Motor neuron (in vitro differentiated cells): ENCODE measurements around the gene OCA2. TPM values are rescaled to one million over a fixed set of nuclear protein-coding genes. Genes with fewer than 3 reads are reported as not detected.
"Not testable (repeated sequence)": the region's sequence is repeated elsewhere in the genome, so short reads cannot be mapped to it uniquely, and the experiment has no call there.

Source experiments
- ATAC-seq, 8 experiments: fragments of 200-7000 bp; cut with Tn5 transposase; replicated peaks in 6 of 8; 2 replicates each; pipeline ENCODE4 v1.8.0; 2021; ENCODE audit warnings: mild to moderate bottlenecking in 8 of 8, moderate library complexity in 8 of 8
- H3K27ac ChIP-seq, 2 donors: fragments of 250-450 bp; sonication (Bioruptor Pico); 2 replicates each; pipeline ENCODE4 v1.9.0; 2021; ENCODE audit warnings: antibody characterized with exemption in 2 of 2, mild to moderate bottlenecking in 2 of 2, moderate library complexity in 1 of 2
- H3K4me1 ChIP-seq, 2 donors: fragments of 250-450 bp; sonication (Bioruptor Pico); replicated peaks in 1 of 2; 2 replicates each; pipeline ENCODE4 v1.6.1; 2021; ENCODE audit warnings: antibody characterized with exemption in 2 of 2, mild to moderate bottlenecking in 2 of 2, moderate library complexity in 1 of 2
- H3K4me3 ChIP-seq, 5 donors: fragments of 250-450 bp; sonication (Bioruptor Pico); 2 replicates each; pipeline ENCODE4 v1.9.0; 2021; ENCODE audit warnings: antibody characterized with exemption in 5 of 5, mild to moderate bottlenecking in 5 of 5, moderate library complexity in 4 of 5
- WGBS, 10 experiments: fragments of 450-650 bp; shearing (Covaris generic); methylation state at CpG; one replicate each; pipeline ENCODE4 v1.0.0; 2022; 5-methylcytosine and 5-hydroxymethylcytosine counted together
- in situ Hi-C, 9 experiments: fragments of 400-800 bp; cut with MboI; loops; one replicate each; pipeline ENCODE4 v1.15.0; 2021; ENCODE audit warnings: low sequenced_read_pairs in 9 of 9, low pct_unique_long_range_greater_than_20kb in 2 of 9; ENCODE audit not compliant: unreplicated experiment in 9 of 9
- total RNA-seq, 8 experiments: library from RNA; unstranded; fragments of 300-600 nt; gene quantifications; 2 replicates each; pipeline versions ENCODE4 v1.2.3 to v1.2.4, GENCODE V29; 2022

Gene OCA2
- total RNA-seq, 8 experiments from 2014 or later = 0.16 to 1.9 (median 0.29) TPM; not detected in 2

- Histone ChIP-seq H3K4me3 (no peak overlapping the region), H3K27ac (no peak overlapping the region), H3K4me1 (peaks cover under 1 to 12% of the 10 kb centered on the region in 2 donors)
- in situ Hi-C loops = no loop called here
- no peak for ATAC-seq
- 0 to 100% (median 75%) methylated on average over 1 to 5 of the region's 5 CpGs; no CpG with 5 or more reads in 2 of the 10 experiments for WGBS, 10 experiments
Observed at GRCh38 chr15:27746401-27746955, 352.6 kb downstream of the OCA2 start.

- peaks cover 5 to 12% of the 10 kb centered on the region in 2 donors for H3K4me1 ChIP-seq
- no peak overlapping the region for H3K4me3 ChIP-seq
- no peak for ATAC-seq
- WGBS, 10 experiments = 17 to 100% (median 88%) methylated on average over 1 to 3 of the region's 3 CpGs; no CpG with 5 or more reads in 2 of the 10 experiments
- in situ Hi-C loops = no loop called here
- H3K27ac ChIP-seq = no peak overlapping the region
Observed at GRCh38 chr15:27744641-27745040, 354.5 kb downstream of the OCA2 start.

- no peak for ATAC-seq
- no peak overlapping the region for H3K27ac ChIP-seq
- H3K4me1 ChIP-seq = peaks cover 5 to 12% of the 10 kb centered on the region in 2 donors
- WGBS, 10 experiments = 80 to 100% (median 88%) methylated on average over 1 to 2 of the region's 8 CpGs; no CpG with 5 or more reads in 6 of the 10 experiments
- in situ Hi-C loops = no loop called here
- no peak overlapping the region for H3K4me3 ChIP-seq
Observed at GRCh38 chr15:27743638-27744037, 355.5 kb downstream of the OCA2 start.

- in situ Hi-C loops = no loop called here
- H3K27ac ChIP-seq = no peak overlapping the region
- no peak overlapping the region for H3K4me3 ChIP-seq
- ATAC-seq = peak in 1 of 8 experiments; percentile 5
- H3K4me1 ChIP-seq = peaks cover 5 to 12% of the 10 kb centered on the region in 2 donors
- WGBS, 10 experiments = 46 to 93% (median 79%) methylated on average over 4 to 9 of the region's 16 CpGs; no CpG with 5 or more reads in 3 of the 10 experiments
Observed at GRCh38 chr15:27742751-27743477, 356.2 kb downstream of the OCA2 start.

GRCh38 chr15:27741226-27741860 is 357.8 kb downstream of the OCA2 start:
- H3K4me3 ChIP-seq = no peak overlapping the region
- WGBS, 10 experiments = 24 to 82% (median 58%) methylated on average over 2 to 6 of the region's 8 CpGs; no CpG with 5 or more reads in 2 of the 10 experiments
- peaks cover 5 to 12% of the 10 kb centered on the region in 2 donors for H3K4me1 ChIP-seq
- in situ Hi-C loops = no loop called here
- peak in 2 of 8 experiments; percentile 27 to 49 for ATAC-seq
- no peak overlapping the region for H3K27ac ChIP-seq

GRCh38 chr15:27734785-27735495 is 364.2 kb downstream of the OCA2 start:
- in situ Hi-C loops = no loop called here
- H3K4me3 ChIP-seq = no peak overlapping the region
- no peak overlapping the region for H3K27ac ChIP-seq
- no peak for ATAC-seq
- no peaks in the 10 kb centered on the region for H3K4me1 ChIP-seq
- 21 to 88% (median 75%) methylated on average over 2 to 3 of the region's 3 CpGs for WGBS, 10 experiments

- Histone ChIP-seq H3K4me3 (no peak overlapping the region), H3K27ac (no peak overlapping the region), H3K4me1 (no peaks in the 10 kb centered on the region)
- WGBS, 10 experiments = 0 to 100% (median 75%) methylated on average over 1 of the region's 1 CpG; no CpG with 5 or more reads in 7 of the 10 experiments
- in situ Hi-C loops = no loop called here
- no peak for ATAC-seq
Observed at GRCh38 chr15:27731776-27732175, 367.3 kb downstream of the OCA2 start.

GRCh38 chr15:27730868-27731267 is 368.2 kb downstream of the OCA2 start:
- H3K4me3 ChIP-seq = no peak overlapping the region
- no peaks in the 10 kb centered on the region for H3K4me1 ChIP-seq
- in situ Hi-C loops = no loop called here
- H3K27ac ChIP-seq = no peak overlapping the region
- no peak for ATAC-seq

GRCh38 chr15:27725731-27726130 is 373.4 kb downstream of the OCA2 start:
- peaks cover 5 to 7% of the 10 kb centered on the region in 2 donors for H3K4me1 ChIP-seq
- no peak for ATAC-seq
- 0 to 100% (median 87%) methylated on average over 1 to 3 of the region's 3 CpGs; no CpG with 5 or more reads in 4 of the 10 experiments for WGBS, 10 experiments
- no peak overlapping the region for H3K27ac ChIP-seq
- in situ Hi-C loops = no loop called here
- no peak overlapping the region for H3K4me3 ChIP-seq

GRCh38 chr15:27723821-27724220 is 375.3 kb downstream of the OCA2 start:
- no peak overlapping the region for H3K4me3 ChIP-seq
- H3K4me1 ChIP-seq = peaks cover 5 to 7% of the 10 kb centered on the region in 2 donors
- WGBS, 10 experiments = 40 to 80% (median 61%) methylated on average over 1 to 3 of the region's 5 CpGs; no CpG with 5 or more reads in 6 of the 10 experiments
- peak in 5 of 8 experiments; percentile 62 to 93 (median 86) for ATAC-seq
- in situ Hi-C loops = no loop called here
- peak overlapping the region in 1 of 2 donors; percentile 34 for H3K27ac ChIP-seq

- WGBS, 10 experiments = 45 to 85% (median 82%) methylated on average over 1 to 9 of the region's 9 CpGs
Observed at GRCh38 chr15:27722102-27722501, 377.0 kb downstream of the OCA2 start.

GRCh38 chr15:27714675-27715074 is 384.4 kb downstream of the OCA2 start:
- WGBS, 10 experiments = 37 to 100% (median 90%) methylated on average over 2 to 10 of the region's 11 CpGs; no CpG with 5 or more reads in 1 of the 10 experiments
- Histone ChIP-seq H3K4me3 (no peak overlapping the region), H3K4me1 (no peaks in the 10 kb centered on the region), H3K27ac (no peak overlapping the region)
- in situ Hi-C loops = no loop called here
- no peak for ATAC-seq

More at GRCh38 chr15:27722102-27722501, 377.0 kb downstream of the OCA2 start:
- in situ Hi-C loops = no loop called here
- no peak overlapping the region for H3K27ac ChIP-seq
- no peak overlapping the region for H3K4me3 ChIP-seq
- ATAC-seq = no peak
- H3K4me1 ChIP-seq = peaks cover 5 to 7% of the 10 kb centered on the region in 2 donors

GRCh38 chr15:27713850-27714249 is 385.3 kb downstream of the OCA2 start:
- H3K27ac ChIP-seq, in situ Hi-C loops, ATAC-seq, H3K4me3 ChIP-seq, H3K4me1 ChIP-seq: not testable (repeated sequence)
- 32 to 100% (median 100%) methylated on average over 1 to 9 of the region's 9 CpGs; no CpG with 5 or more reads in 3 of the 10 experiments for WGBS, 10 experiments
